Measurements from ENCODE around the gene BPIFB3. TPM values are rescaled to one million over a fixed set of nuclear protein-coding genes. Genes with fewer than 3 reads are reported as not detected.

The BPIFB3 gene
- total RNA-seq, 1 donor from 2014 or later = not detected

- Histone ChIP-seq H3K27ac (no peak overlapping the region), H3K4me1 (no peaks in the 10 kb centered on the region), H3K4me3 (no peak overlapping the region), H3K27me3 (no peaks in the 10 kb centered on the region), H3K9me3 (no peaks in the 10 kb centered on the region), H3K36me3 (no peaks in the 10 kb centered on the region)
- TF ChIP-seq POLR2A (IDR thresholded peaks at IDR 0.05) (no peak), POLR2AphosphoS5 (IDR thresholded peaks at IDR 0.05; ENCODE audit: insufficient read depth in 1 of 2, low read depth in 1 of 2) (no peak), CTCF (IDR thresholded peaks at IDR 0.05) (no peak)
- intact Hi-C loops (cut with DNase I) = no loop called here
- DNase-seq (ENCODE audit: extremely low spot score in 2 of 2) = no peak
Measured at GRCh38 chr20:33061658-33062028, 7.9 kb downstream of the BPIFB3 start.

GRCh38 chr20:33062105-33062824, 8.6 kb downstream of the BPIFB3 start:
- H3K4me1 ChIP-seq = no peaks in the 10 kb centered on the region
- H3K27ac ChIP-seq = no peak overlapping the region
- H3K9me3 ChIP-seq = no peaks in the 10 kb centered on the region
- intact Hi-C loops (cut with DNase I) = no loop called here
- H3K36me3 ChIP-seq = no peaks in the 10 kb centered on the region
- no peak overlapping the region for H3K4me3 ChIP-seq
- no peaks in the 10 kb centered on the region for H3K27me3 ChIP-seq
- no peak for DNase-seq (ENCODE audit: extremely low spot score in 2 of 2)
- TF ChIP-seq POLR2A (IDR thresholded peaks at IDR 0.05) (no peak), CTCF (IDR thresholded peaks at IDR 0.05) (no peak), POLR2AphosphoS5 (IDR thresholded peaks at IDR 0.05; ENCODE audit: insufficient read depth in 1 of 2, low read depth in 1 of 2) (no peak)

- no peaks in the 10 kb centered on the region for H3K4me1 ChIP-seq
- no peak overlapping the region for H3K4me3 ChIP-seq
- no peak overlapping the region for H3K27ac ChIP-seq
- no peak for TF ChIP-seq POLR2A (IDR thresholded peaks at IDR 0.05)
- TF ChIP-seq POLR2AphosphoS5 (IDR thresholded peaks at IDR 0.05; ENCODE audit: insufficient read depth in 1 of 2, low read depth in 1 of 2) = no peak
- no peak for TF ChIP-seq CTCF (IDR thresholded peaks at IDR 0.05)
- no peaks in the 10 kb centered on the region for H3K9me3 ChIP-seq
- intact Hi-C loops (cut with DNase I) = no loop called here
- H3K27me3 ChIP-seq = no peaks in the 10 kb centered on the region
- DNase-seq (ENCODE audit: extremely low spot score in 2 of 2) = no peak
- H3K36me3 ChIP-seq = no peaks in the 10 kb centered on the region
Measured at GRCh38 chr20:33062825-33063149, 9.1 kb downstream of the BPIFB3 start.

GRCh38 chr20:33063271-33063670, 9.6 kb downstream of the BPIFB3 start:
- no peak for TF ChIP-seq POLR2A (IDR thresholded peaks at IDR 0.05)
- no peak for TF ChIP-seq POLR2AphosphoS5 (IDR thresholded peaks at IDR 0.05; ENCODE audit: insufficient read depth in 1 of 2, low read depth in 1 of 2)
- no peak for TF ChIP-seq CTCF (IDR thresholded peaks at IDR 0.05)
- Histone ChIP-seq H3K27me3 (no peaks in the 10 kb centered on the region), H3K4me1 (no peaks in the 10 kb centered on the region), H3K27ac (no peak overlapping the region), H3K4me3 (no peak overlapping the region), H3K36me3 (no peaks in the 10 kb centered on the region), H3K9me3 (no peaks in the 10 kb centered on the region)
- intact Hi-C loops (cut with DNase I) = no loop called here
- DNase-seq (ENCODE audit: extremely low spot score in 2 of 2) = no peak

GRCh38 chr20:33064572-33065287, 11.0 kb downstream of the BPIFB3 start:
- Histone ChIP-seq H3K4me3 (no peak overlapping the region), H3K27ac (no peak overlapping the region), H3K4me1 (no peaks in the 10 kb centered on the region), H3K36me3 (no peaks in the 10 kb centered on the region), H3K27me3 (no peaks in the 10 kb centered on the region), H3K9me3 (no peaks in the 10 kb centered on the region)
- intact Hi-C loops (cut with DNase I) = no loop called here
- TF ChIP-seq POLR2AphosphoS5 (IDR thresholded peaks at IDR 0.05; ENCODE audit: insufficient read depth in 1 of 2, low read depth in 1 of 2) (no peak), POLR2A (IDR thresholded peaks at IDR 0.05) (no peak), CTCF (IDR thresholded peaks at IDR 0.05) (no peak)
- no peak for DNase-seq (ENCODE audit: extremely low spot score in 2 of 2)

All from vagina (tissue), 2 donors.